Parathyroid adenoma (tissue), 2 donors: ENCODE results near the gene ARHGAP30.
"Not testable (repeated sequence)": the region's sequence is repeated elsewhere in the genome, so short reads cannot be mapped to it uniquely, and the experiment has no call there.

ENCODE experiments used
- H2AFZ ChIP-seq: fragments of 300-600 bp; sonication (generic); one replicate; pipeline ENCODE4 v1.7.0; 2017; ENCODE audit warnings: antibody characterized with exemption, mild to moderate bottlenecking
- H3K27ac ChIP-seq: fragments of 300-600 bp; sonication (generic); one replicate; pipeline ENCODE4 v1.7.0; 2017
- H3K27me3 ChIP-seq: fragments of 300-600 bp; sonication (generic); one replicate; pipeline ENCODE4 v1.7.0; 2017; ENCODE audit warnings: low read length; ENCODE audit not compliant: control insufficient read depth, insufficient read depth
- H3K36me3 ChIP-seq: fragments of 300-600 bp; sonication (generic); one replicate; pipeline ENCODE4 v1.7.0; 2017; ENCODE audit warnings: low read length; ENCODE audit not compliant: control insufficient read depth, insufficient read depth
- H3K4me1 ChIP-seq: fragments of 300-600 bp; sonication (generic); one replicate; pipeline ENCODE4 v1.7.0; 2017; ENCODE audit warnings: control low read depth
- H3K4me2 ChIP-seq: fragments of 300-600 bp; sonication (generic); one replicate; pipeline ENCODE4 v1.7.0; 2017; ENCODE audit warnings: low read length
- H3K4me3 ChIP-seq: fragments of 300-600 bp; sonication (generic); one replicate; pipeline ENCODE4 v1.7.0; 2017; ENCODE audit warnings: low read depth, low read length
- H3K79me2 ChIP-seq: fragments of 300-600 bp; sonication (generic); one replicate; pipeline ENCODE4 v1.7.0; 2017; ENCODE audit warnings: control low read depth
- H3K9ac ChIP-seq: fragments of 300-600 bp; sonication (generic); one replicate; pipeline ENCODE4 v1.7.0; 2017; ENCODE audit warnings: mild to moderate bottlenecking
- H3K9me3 ChIP-seq: fragments of 300-600 bp; sonication (generic); one replicate; pipeline ENCODE4 v1.7.0; 2017; ENCODE audit warnings: low read length; ENCODE audit not compliant: control insufficient read depth
- CTCF ChIP-seq: fragments of 300-600 bp; sonication (generic); IDR thresholded peaks from one replicate; pipeline ENCODE4 v1.7.0; 2017; ENCODE audit warnings: antibody characterized with exemption, mild to moderate bottlenecking
- donor health status: primary hyperparathyroidism.

Gene ARHGAP30

DNA sequence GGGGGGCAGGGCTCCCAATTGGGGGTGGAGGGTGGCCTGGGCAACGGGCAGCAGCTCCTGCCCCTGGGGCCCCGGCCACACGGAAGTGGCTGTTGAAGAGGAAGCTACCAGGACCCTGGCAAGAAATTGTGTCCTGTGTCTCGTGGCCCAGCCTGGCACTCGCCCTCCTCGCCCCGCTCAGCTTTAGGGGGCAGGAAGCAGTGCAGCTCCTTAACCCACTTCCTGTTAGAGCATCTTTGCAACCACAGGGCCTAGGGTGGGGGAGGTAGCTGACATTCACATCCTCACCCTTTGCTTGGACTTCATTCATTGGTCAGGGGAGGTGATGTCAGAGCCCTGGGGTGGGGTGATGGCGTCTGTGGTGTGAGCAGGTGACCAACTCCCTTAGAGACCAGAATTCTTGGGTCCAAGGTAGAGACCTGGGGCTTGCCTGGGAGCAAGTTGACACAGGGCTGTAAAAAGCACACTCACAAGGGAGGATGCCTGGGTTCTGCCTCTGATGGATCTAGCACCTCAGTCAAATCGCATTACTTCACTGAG is at the start of gene ARHGAP30:
ARHGAP30 (minus strand) TSS at position 161 of the 540 bp plus-strand sequence. CDS start 267 bp downstream, outside the sequence.
- no peak within 1 kb of the TSS for H2AFZ ChIP-seq
- H3K9me3 ChIP-seq = no peaks in the 10 kb centered on the region
- no peak within 1 kb of the TSS for H3K4me2 ChIP-seq
- no peaks in the 10 kb centered on the region for H3K27me3 ChIP-seq
- TF ChIP-seq CTCF = no peak
- H3K27ac ChIP-seq = no peak within 1 kb of the TSS
- no peaks in the 10 kb centered on the region for H3K4me1 ChIP-seq
- H3K36me3 ChIP-seq = no peaks in the 10 kb centered on the region
- no peak within 1 kb of the TSS for H3K4me3 ChIP-seq
- H3K9ac ChIP-seq = no peak within 1 kb of the TSS
- H3K79me2 ChIP-seq = no peaks in the 10 kb centered on the region

DNA sequence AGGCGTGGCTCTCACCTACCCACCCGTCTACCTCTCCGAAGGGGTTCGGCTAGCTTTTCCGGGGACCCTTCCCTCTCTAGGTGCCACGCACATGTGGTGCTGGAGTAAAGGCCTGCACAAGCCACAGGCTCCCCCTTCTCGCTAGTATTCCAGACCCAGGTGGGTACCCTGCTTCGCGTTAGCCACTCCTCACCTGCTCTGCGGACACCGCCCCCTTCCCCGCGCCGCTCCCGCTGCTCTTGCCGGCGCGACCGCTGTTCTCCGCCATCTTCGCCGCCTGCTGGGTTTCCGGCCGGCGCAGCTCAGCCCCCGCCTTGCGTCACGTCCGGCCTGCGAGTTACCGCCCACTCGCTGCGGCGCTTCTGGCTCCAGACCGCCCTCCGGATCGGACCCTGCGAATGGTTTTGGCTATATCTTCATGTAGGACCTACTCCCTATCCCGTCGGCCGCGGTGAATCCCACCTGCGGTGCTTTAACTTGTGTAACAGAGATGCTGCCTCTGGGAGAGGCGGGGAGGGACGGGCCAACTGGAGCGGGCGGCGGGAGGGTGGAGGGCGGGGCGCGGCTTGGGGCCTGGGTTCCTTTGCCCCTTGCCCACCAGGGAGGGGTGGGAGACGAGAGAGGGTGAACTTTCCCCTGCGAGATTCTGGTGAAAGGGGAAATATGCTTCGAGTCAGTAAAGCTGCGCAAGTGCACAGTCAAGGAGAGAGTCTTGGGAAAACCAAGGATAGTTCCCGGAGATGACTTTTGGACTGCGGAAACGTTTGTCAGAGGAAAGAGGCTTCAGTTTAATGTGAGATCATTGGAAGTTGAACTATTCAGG is 48.3 kb upstream of the ARHGAP30 start, which contains the start of the genes NIT1 and PFDN2:
NIT1 (plus strand) TSS at position 347 of the 823 bp plus-strand sequence; CDS start at position 419, 72 bp downstream.
PFDN2 (minus strand) TSS at position 279 of the 823 bp plus-strand sequence; CDS start at position 268, 11 bp downstream.
- H3K9ac ChIP-seq = peak within 1 kb of the TSS; percentile 43
- TF ChIP-seq CTCF = no peak
- H3K79me2 ChIP-seq = peaks cover 31% of the 10 kb centered on the region
- H3K27me3 ChIP-seq = no peaks in the 10 kb centered on the region
- H3K27ac ChIP-seq = peak within 1 kb of the TSS; percentile 93
- H2AFZ ChIP-seq = peak within 1 kb of the TSS; percentile 86
- peak within 1 kb of the TSS; percentile 80 for H3K4me2 ChIP-seq
- H3K9me3 ChIP-seq = no peaks in the 10 kb centered on the region
- H3K36me3 ChIP-seq = no peaks in the 10 kb centered on the region
- peak within 1 kb of the TSS; percentile 93 for H3K4me3 ChIP-seq
- H3K4me1 ChIP-seq = peaks cover 13% of the 10 kb centered on the region

DNA sequence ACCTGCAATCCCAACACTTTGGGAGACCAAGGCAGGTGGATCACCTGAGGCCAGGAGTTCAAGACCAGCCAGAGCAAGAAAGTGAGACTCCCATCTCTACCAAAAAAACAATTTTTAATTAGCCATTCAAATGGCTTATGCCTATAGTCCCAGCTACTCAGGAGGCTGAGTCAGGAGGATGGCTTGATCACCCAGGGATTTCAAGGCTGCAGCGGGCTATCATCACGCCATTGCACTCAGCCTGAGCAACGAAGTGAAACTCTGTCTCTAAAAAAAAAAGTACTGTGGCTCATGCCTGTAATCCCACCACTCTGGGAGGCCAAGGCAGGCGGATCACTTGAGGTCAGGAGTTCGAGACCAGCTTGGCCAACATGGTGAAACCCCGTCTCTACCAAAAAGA is 46.3 kb upstream of the ARHGAP30 start:
- not testable (repeated sequence) for H3K27ac ChIP-seq, H3K36me3 ChIP-seq, H3K4me2 ChIP-seq, H3K9ac ChIP-seq, H2AFZ ChIP-seq, H3K9me3 ChIP-seq, H3K27me3 ChIP-seq, H3K4me3 ChIP-seq
- peaks cover 13% of the 10 kb centered on the region for H3K4me1 ChIP-seq
- peaks cover 31% of the 10 kb centered on the region for H3K79me2 ChIP-seq

- Histone ChIP-seq H3K27ac (no peak overlapping the region), H3K27me3 (no peaks in the 10 kb centered on the region), H3K79me2 (peaks cover 31% of the 10 kb centered on the region), H3K9ac (no peak overlapping the region), H3K4me1 (peaks cover 13% of the 10 kb centered on the region), H3K4me3 (no peak overlapping the region), H3K4me2 (no peak overlapping the region), H2AFZ (no peak overlapping the region), H3K9me3 (no peaks in the 10 kb centered on the region), H3K36me3 (no peaks in the 10 kb centered on the region)
- TF ChIP-seq CTCF = no peak
Measured at GRCh38 chr1:161115132-161115711, 45.5 kb upstream of the ARHGAP30 start.

GRCh38 chr1:161114556-161114955 is 44.9 kb upstream of the ARHGAP30 start:
- TF ChIP-seq CTCF = no peak
- Histone ChIP-seq H3K27me3 (no peaks in the 10 kb centered on the region), H3K4me3 (no peak overlapping the region), H3K4me2 (no peak overlapping the region), H3K9me3 (no peaks in the 10 kb centered on the region), H2AFZ (no peak overlapping the region), H3K4me1 (peaks cover 8% of the 10 kb centered on the region), H3K27ac (no peak overlapping the region), H3K36me3 (no peaks in the 10 kb centered on the region), H3K79me2 (peaks cover 31% of the 10 kb centered on the region), H3K9ac (no peak overlapping the region)
